HG02763 (cell line): ENCODE results near the gene GABARAP.

Experiments
- ATAC-seq: cut with Tn5 transposase; IDR thresholded peaks from one replicate; pipeline ENCODE4 v1.9.1; 2021; ENCODE audit warnings: mild to moderate bottlenecking, moderate library complexity; ENCODE audit not compliant: unreplicated experiment

GABARAP gene

DNA sequence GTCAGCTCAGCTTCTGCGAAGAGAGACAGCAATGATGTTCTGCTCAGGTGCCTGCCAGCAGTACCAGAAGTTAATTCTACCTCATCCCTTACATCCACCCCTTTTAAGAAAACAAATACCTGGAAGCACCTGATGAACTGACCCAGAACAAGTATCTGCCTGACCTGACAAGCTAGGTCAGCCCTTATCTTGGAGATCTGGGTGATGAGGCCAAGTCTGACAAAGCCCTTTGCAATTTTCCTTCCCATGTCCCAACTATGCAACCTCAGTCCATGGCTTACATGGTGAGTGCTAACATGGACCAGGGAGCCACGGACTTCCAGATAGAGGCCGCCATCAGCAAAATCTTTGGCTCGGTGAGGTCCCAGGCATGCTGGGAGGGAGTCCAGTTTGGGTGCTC, 18.9 kb downstream of the GABARAP start:
- no peak for ATAC-seq

DNA sequence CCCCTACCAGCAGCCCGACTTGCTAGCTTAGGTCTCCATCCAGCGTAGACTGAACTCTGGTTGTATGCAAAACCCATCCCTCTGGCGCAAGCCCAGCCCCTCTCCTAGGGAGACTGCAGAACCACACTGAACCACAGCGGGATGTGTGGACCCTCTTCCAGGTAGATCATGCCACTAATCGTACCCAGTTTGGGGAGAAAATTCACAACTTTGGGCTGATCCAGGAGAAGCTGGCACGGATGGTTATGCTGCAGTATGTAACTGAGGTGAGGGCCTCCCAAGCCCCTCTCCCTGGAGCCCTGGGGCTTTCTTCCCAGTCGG, 19.3 kb downstream of the GABARAP start:
- no peak for ATAC-seq

- no peak for ATAC-seq
These were observed 19.9 kb downstream of the GABARAP start for GRCh38 chr17:7222093-7222971.

GRCh38 chr17:7221278-7222092, 20.8 kb downstream of the GABARAP start:
- no peak for ATAC-seq

DNA sequence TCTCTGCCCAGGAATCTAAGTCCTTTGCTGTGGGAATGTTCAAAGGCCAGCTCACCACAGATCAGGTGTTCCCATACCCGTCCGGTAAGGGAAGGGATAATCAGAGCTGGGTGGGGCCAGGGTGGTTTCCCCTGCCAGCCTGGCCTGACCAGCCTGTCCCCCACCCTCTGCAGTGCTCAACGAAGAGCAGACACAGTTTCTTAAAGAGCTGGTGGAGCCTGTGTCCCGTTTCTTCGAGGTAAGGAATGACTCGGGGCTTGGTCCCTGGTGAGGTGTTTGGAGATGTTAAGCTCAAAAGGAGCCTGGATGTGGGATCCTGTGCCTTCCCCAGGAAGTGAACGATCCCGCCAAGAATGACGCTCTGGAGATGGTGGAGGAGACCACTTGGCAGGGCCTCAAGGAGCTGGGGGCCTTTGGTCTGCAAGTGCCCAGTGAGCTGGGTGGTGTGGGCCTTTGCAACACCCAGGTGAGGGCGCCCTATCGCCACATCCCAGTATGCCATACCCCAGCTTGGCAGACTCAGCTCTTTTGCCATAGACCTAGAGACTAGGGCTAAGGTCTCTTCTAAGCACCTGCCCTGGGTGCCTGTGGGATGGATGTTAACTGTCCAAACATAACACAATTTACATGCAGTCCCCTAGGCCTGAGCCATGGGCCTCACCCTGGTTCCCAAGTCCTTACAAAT, 21.5 kb downstream of the GABARAP start:
- ATAC-seq, result no peak

DNA sequence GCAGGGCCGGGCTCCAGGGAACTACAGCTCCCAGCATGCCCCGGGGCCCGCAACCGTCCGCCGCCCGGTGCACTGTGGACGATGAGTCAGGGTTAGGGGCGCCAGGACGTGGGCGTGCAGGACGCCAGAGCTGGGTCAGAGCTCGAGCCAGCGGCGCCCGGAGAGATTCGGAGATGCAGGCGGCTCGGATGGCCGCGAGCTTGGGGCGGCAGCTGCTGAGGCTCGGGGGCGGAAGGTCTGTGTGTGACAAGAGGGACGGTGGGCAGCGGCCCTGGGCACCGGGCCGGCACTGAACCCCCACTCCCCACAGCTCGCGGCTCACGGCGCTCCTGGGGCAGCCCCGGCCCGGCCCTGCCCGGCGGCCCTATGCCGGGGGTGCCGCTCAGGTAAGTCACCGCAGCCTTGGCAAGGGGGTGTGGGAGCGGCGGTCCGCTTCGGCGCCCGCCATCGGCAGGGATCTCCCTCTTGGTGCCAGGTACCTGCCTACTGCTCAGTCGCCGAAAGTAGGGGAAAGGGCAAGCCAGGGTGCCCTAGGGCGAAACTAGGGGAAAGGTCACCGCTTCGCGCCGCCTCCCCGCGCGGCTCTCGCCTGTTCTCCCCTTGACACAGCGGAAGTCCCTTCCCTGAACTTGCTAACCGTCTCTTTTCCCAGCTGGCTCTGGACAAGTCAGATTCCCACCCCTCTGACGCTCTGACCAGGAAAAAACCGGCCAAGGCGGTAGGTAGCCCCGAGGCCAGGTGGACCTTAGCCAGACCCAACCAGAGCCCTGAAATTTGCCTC, 22.2 kb downstream of the GABARAP start, which contains the start of the genes ACADVL and DLG4:
TSS of gene ACADVL (plus strand) at position 127 of the 781 bp plus-strand sequence. CDS start at position 174, 47 bp downstream.
TSS of gene DLG4 (minus strand) at position 25 of the 781 bp plus-strand sequence.
- peak; percentile 62 for ATAC-seq

DNA sequence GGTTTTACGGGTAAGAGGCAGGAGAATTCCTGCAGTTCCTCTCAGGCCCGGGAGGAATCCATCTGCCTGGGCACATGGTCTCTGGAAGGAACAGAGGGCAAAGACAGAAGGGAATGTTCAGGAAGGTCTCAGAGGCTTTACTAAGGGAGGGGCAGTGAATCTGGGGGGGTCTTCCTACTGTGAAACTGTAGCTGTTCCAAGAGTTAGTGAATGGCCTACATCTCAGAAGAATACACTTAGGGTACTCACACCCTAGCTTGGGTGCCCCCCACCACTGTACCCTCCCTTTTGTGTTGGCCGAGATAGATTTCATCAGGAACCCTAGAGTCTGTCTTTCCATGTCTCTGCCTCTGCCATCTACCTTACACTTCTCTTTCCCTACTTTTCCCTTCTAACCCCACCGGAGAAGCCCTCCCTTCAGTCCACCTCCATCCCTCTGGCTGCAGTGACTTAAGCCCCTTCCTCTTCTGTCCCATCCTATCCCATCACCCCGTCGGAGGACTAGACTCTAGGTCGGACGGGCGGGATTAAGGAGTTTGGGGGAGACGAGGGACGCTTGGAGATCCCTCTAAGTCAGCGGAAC, 22.9 kb downstream of the GABARAP start:
- ATAC-seq, result no peak

GRCh38 chr17:7218758-7219157, 23.5 kb downstream of the GABARAP start:
- no peak for ATAC-seq

DNA sequence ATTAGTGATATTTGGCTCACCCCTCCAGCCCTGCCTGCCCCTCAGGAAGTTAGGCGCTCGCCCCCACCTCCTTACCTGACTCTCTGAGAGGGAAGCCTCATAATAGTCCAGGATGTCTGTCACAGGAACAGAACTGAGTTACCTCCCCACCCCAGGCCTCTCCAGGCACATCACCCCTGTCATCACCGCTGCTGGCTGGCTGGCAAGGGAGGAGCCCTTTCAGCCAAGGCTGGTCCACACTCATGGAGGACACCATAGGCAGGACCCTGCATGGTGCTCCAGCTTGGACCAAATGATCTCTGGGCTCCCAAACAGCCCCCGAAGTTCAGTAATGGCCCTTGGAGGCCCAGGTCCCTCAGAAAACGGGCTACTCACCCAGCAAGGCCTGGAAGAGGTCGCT, 24.1 kb downstream of the GABARAP start:
- ATAC-seq, result no peak

- ATAC-seq, result no peak
These were observed 24.9 kb downstream of the GABARAP start for GRCh38 chr17:7217113-7217987.

GRCh38 chr17:7216242-7217112, 25.8 kb downstream of the GABARAP start:
- ATAC-seq, result no peak

DNA sequence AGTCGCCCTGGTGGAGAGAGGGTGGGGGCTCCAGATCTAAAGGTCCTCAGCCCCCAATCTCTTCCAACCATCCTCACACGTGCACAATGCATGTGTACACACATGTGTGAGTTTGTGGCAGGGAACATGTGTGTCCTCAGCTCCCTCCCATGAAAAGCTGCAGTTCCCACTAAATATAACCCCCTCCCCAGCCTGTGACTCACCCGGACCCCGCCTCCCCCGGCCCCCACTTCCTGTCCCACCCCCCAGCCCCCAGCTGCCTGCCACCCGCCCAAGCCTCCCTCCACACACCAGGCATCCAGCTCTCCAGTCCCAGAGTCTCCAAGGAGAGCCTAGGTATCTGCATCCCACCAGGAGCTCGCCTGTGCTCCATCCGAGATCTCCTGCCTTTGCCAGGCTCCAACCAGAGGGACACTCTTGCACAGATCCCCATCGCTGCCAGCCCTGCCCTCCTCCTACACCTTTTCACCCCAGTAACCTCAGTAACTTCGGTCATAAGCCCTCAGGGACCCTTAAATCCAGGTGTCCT, 26.5 kb downstream of the GABARAP start:
- ATAC-seq, result no peak

DNA sequence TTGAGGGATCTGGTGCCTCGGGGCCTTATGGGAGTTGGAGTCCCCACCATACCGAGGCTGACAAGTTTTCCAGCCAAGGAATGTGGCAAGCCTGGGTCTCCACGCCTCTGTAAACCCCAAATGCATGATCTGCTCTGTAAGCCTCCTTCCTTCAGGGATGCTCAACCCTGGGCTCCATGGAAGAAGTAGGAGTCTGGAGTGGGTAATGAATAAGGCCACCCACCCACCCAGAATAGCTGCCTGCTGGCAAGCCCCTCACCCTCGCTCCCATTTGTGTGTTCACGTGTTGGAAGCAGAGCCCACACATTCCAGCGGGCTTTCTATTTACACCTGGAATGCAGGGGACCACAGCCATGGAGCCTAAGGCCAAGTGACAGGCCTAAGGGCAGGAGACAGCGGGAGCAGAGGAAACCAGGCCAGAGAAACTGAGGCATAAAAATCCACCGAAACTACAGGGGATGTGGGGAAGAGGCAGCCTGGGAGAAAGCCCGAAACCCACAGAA, 27.1 kb downstream of the GABARAP start:
- ATAC-seq, result no peak

DNA sequence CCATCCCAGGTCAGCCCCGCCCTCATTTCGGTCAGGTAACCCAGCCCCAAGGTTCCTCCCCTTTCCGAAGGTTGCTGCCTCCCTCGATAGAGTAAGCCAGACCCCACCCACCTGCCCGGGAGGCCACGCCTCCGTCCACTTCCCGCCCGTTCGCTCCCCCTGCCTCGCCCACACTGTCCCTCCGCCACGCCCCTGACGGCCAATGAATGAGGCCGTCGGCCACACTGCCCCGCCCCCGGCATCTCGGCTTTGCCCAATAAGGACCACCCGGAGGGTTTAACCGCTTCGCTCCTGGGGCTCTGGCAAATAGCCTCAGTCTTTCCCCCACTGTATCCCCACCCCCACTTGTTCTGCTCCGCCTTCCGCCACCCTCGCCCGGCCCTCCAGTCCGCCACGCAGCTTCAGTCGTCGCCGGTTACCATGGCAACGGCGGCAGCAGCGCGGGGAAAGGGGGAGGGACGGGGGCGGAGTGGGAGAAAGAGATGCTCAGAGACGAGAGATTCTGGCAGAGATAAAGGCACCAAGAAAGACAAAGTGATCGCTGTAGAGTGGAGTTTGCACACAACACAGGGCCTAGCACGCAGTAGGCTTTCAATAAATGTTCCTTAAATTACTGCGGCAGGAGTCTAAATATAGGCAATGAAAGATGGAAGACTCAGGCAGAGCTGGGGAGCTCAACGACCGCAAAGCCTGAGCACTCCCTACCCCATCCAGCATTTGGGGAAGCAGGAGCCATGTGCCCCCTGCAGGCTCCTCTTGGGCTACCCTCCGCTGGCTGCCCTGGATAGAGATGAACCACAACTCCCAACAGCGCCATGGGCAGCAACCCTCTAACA, 27.7 kb downstream of the GABARAP start:
- peak; percentile 81 for ATAC-seq

DNA sequence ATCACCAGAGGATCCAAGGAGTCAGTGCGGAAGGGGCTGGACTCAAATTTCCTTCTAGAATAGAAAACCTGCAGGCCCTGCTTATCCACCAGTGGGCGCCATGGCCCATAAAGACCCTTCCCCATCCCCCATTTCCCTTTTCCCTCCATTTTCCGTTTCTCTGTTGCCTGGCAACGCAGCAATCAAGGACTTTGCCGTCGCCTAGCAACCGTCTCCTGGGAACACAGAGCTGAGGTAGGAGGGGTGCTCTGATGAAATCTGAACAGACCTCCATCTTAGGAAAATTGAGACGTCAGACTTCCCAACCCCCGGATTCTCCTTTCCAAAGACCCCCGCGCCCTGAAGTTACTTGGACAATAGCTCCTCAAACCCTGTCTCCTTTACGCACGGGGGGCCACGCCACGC, 28.4 kb downstream of the GABARAP start:
- ATAC-seq, result no peak

- ATAC-seq, result no peak
These were observed 30.6 kb downstream of the GABARAP start for GRCh38 chr17:7211491-7212273.
